Right lobe of liver (tissue), 4 donors: ENCODE results near the gene KIF2A.

Experiments used
- POLR2A ChIP-seq: fragments of 450-650 bp; IDR thresholded peaks from one replicate; pipeline ENCODE4 v1.6.1; 2017; ENCODE audit warnings: antibody characterized with exemption, mild to moderate bottlenecking
- TF ChIP-seq, protein P1 (sequence below), 4 donors: fragments of 200-600 bp in 3 of 4; fragments of 450-650 bp in 1 of 4; IDR thresholded peaks; one replicate each; pipeline versions ENCODE4 v1.5.1 to v1.8.0; 2016 to 2022; ENCODE audit warnings: antibody characterized with exemption in 4 of 4, mild to moderate bottlenecking in 2 of 4
- donor health status: DM: no; HTN: no; CAD: no.
- donor health status: DM: no; HTN: no; CAD: no.
- donor health status: DM: no; HTN: yes; CAD: no.

DNA sequence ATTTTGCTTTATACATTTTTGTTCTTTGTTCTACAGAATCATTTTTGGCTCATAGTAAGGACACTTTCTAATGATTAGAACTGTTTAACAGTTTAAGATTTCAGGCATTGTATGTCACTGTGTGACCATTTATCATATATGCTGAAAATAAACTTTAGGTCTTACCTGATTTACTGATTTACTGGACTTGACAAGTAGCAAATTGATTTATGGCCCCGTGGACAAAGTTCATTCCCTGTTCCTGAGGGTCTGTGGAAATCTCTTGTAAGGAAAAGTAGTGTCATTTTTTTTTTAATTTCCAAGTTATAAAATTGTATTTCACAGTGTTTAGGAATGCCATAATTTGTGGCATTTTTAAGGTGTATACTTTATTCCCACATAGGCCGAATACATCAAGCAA lies 40.7 kb downstream of the KIF2A start:
- TF ChIP-seq, protein P1, sequence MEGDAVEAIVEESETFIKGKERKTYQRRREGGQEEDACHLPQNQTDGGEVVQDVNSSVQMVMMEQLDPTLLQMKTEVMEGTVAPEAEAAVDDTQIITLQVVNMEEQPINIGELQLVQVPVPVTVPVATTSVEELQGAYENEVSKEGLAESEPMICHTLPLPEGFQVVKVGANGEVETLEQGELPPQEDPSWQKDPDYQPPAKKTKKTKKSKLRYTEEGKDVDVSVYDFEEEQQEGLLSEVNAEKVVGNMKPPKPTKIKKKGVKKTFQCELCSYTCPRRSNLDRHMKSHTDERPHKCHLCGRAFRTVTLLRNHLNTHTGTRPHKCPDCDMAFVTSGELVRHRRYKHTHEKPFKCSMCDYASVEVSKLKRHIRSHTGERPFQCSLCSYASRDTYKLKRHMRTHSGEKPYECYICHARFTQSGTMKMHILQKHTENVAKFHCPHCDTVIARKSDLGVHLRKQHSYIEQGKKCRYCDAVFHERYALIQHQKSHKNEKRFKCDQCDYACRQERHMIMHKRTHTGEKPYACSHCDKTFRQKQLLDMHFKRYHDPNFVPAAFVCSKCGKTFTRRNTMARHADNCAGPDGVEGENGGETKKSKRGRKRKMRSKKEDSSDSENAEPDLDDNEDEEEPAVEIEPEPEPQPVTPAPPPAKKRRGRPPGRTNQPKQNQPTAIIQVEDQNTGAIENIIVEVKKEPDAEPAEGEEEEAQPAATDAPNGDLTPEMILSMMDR (IDR thresholded peaks at IDR 0.05): no peak
- TF ChIP-seq POLR2A: no peak
